HG02943 (cell line): ENCODE data around the gene CHERP.
"Not testable (repeated sequence)": the region's sequence is repeated elsewhere in the genome, so short reads cannot be mapped to it uniquely, and the experiment has no call there.

Experiments used
- ATAC-seq: cut with Tn5 transposase; IDR thresholded peaks from one replicate; pipeline ENCODE4 v1.9.1; 2021; ENCODE audit warnings: mild to moderate bottlenecking, low read depth, moderate library complexity; ENCODE audit not compliant: unreplicated experiment

Gene CHERP

DNA sequence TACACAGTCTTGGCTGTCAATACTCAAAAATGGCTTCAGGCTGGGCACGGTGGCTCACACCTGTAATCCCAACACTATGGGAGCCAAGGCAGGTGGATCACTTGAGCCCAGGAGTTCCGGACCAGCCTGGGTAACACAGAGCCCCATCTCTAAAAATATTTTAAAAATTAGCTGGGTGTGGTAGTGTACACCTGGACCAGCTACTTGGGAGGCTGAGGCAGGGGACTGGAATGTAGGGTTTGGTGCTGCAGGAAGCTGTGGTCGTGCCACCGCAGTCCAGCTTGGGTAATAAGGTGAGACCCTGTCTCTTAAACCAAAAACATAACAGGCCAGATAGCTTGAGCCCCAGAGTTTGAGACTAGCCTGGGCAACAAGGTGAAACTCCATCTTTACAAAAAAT is 6.7 kb upstream of the CHERP start:
- ATAC-seq, result no peak

DNA sequence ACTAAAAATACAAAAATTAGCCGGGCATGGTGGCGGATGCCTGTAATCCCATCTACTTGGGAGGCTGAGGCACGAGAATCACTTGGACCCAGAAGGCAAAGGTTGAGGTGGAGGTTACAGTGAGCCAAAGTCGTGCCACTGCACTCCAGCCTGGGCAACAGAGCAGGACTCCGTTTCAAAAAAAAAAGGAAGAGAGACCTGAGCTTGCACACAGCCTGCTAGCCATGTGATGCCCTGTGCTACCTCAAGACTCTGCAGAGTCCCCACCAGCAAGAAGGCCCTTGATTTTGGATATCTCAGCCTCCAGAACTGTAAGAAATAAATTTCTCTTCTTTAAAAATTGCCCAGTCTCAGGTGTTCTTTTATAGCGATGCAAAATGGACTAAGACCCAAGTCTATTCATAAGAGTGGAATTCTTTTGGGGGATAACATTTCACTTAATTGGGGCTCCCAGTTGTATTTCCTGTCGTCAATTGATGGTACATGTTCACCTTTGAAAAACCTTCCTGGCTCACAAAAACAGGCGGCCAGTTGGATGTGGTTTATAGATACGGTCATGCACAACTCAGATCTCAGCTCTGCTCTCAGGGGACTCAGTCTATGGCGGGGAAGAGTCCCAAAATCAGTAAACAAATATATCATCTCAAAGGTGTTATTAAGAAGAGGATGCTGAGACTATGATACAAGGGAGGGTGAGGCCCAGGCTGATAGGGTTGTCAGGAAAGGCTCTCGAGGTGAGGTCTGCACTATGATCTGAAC is 2.4 kb upstream of the CHERP start:
- ATAC-seq, result no peak

DNA sequence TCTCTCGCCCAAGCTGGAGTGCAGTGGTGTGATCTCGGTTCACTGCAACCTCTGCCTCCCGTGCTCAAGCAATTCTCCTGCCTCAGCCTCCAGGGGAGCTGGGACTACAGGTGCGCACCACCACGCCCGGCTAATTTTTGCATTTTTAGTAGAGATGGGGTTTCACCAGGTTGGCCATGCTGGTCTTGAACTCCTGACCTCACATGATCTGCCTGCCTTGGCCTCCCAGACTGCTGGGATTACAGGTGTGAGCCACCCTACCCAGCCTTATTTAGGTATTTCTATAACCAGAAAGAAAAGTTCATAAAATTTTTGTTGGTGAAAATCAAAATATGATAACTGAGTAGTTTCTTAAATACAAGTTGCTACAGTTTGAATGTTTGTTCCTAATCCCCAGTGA is 1.5 kb upstream of the CHERP start:
- ATAC-seq, result not testable (repeated sequence)

DNA sequence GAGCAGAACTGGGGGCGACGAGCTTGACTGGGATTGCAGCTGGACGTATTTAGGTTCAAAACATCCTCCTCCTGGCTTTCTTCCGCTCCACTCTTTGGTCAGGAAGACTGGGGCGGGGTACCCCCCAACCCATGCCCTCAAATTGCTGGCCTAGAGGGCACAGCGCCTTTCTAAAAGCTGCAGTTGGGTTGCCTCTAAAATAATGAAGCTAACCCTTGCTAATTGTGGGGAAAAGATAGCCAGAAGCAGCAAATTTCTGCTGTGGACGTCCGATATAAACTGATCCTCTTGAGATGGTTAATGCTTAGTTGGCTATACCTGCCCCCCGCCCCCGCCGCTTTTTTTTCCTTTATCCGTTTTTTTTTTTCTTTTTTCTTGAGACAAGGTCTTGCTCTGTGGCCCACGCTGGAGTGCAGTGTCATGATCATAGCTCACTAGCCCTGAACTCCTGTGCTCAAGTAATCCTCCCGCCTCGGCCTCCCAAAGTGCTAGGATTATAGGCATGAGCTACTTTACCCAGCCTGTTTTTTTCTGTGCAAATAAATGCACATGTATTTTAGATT is 754 bp upstream of the CHERP start:
- ATAC-seq, result no peak

DNA sequence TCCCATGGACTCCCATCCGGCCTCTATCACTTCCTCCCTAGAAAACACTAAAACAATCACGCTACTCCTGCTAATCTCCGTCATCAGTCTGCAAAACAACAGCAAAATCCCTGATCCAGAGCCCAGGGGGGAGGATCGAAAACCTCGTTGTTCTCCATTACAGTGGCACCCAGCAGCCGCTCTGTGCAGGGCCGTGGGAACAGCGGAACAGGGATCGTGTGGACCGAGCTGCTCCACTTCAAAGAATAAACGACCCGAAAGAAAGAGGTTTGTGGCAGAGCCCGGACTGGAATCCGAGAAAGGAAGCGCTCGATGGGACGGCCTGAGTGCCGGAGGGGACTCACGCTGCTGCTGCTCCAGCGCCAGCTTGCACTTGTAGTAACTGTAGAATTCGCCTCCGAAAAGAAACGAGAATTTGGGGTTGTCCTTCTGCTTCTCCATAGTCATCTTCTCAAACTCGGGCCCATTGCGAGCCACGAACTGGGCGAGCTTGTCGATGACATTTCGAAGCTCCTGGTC is 652 bp downstream of the CHERP start:
- ATAC-seq, result no peak

DNA sequence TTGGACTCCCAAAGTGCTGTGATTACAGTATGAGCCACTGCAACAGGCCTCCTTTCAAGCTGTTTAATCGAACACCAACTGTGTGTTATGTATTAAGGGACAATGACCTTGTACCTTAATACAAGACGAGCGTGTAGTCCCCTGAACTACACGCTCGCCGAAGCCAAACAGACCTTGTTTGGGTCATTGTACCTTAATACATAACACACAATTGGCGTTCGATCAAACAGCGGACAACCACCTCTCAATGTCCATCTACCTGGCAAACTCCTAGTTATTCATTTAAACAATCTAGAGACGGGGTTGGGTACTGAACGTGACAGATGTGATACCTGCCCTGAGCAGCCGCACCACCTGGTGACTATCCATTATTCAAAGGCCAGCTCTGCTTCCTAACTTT is 1.3 kb downstream of the CHERP start:
- no peak for ATAC-seq

DNA sequence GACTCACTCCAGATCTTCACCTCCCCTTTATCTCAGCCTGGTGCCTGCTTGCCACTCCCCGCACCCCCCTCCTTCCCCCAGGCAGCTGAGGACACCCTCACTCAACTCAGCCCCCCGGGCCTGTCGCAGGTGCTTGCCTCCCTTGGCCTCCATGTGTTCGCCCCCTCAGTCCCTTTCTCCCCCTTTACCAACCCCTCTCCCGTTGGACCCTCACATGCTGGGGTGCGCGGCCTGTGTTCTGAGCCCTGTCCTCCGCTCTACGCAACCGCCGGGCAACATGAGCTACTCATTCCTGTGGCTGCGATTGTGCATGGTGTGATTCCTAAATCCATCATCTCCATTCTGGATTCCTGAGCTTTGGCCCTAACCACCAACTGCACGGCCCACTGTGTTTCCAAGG is 5.1 kb downstream of the CHERP start:
- ATAC-seq, result no peak

DNA sequence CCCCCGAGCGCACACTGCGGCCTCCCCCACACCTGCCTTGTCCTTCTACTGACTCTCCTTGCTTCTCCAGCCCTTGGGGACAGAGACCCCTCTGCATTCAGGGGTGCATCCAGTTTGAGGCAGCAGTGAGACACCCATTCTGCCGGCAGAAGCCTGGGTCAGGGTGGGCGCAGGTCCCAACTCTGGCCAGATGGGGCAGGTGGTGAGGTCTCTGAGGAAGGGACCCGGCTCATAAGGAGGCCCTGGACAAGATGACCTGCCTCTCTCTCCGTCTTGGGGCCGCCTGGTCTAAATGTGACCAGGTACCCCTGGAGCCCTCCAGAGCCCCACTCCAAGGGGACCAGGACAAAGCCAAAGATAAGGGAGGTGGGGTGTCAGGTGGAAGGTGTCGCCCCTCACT is 6.1 kb downstream of the CHERP start:
- ATAC-seq, result no peak

DNA sequence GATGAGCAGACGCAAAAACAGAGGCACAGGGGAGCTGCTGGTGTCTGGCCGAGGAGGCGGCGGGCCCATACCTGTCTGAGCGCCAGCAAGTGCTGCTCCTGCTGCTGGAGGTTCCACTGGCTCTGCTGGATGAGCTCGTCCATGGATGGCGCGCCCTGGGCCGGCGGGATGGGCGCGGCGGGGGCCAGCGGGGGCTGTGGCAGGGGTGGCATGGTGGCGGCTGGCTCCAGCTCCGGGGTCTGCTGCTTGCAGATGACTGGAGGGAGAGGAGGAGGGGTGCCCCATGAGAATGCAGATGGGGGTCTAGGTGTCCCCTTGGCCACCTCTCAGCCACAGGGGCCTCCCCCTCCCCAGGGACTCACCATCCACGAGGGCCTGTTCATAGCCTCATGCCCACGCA is 6.9 kb downstream of the CHERP start:
- ATAC-seq, result no peak

DNA sequence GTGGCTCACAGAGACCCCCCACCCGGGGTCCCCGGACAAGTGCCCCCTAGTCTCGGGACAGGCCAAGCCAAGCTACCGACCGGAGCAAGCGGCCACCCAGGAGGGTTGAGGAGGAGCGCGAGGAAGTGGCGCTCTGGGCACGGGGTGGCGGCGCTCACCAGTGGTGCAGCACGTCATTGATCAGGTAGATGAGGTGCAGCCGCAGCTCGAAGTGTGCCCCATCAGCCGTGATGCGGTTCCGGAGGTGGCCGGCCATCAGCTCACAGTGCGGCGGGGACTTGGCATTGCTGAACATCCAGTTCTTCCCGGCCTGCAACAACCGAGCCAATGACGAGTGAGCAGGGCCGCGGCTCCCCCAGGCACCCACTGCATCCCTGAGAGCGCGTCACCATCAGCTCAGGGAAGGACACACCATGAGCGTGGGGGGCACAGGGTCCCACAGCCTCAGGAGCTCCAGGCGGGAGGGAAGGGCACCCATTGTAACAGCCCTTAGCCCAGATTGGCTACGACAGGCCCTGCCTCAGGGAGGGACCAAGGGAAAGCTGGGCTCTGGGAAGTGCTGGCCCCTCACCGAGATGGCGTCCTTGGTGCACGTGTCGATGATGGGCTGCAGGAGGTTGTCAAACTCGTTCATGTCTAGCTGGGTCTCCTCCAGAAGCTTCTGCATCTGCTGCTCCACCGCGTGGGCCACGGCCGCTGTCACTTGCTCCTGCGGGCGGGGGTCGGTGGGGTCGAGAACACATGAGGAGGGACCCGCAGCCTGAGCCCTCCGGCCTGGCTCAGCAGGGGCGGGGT is 9.6 kb downstream of the CHERP start:
- ATAC-seq, result no peak

DNA sequence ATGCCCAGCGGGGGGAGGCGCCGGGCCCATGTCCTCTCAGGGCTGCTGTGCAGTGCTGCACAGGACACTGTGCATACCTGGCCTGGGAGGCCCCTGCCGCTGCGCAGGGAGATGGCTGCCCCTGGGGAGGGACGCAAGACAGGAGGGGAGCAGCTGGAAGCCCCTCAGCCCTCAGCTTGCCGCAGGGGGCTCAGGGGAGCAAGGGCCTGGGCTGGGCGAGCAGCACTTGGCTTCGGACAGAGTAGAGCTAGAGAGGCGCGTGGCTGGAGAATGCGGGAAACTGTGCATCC is 10.9 kb downstream of the CHERP start:
- no peak for ATAC-seq

DNA sequence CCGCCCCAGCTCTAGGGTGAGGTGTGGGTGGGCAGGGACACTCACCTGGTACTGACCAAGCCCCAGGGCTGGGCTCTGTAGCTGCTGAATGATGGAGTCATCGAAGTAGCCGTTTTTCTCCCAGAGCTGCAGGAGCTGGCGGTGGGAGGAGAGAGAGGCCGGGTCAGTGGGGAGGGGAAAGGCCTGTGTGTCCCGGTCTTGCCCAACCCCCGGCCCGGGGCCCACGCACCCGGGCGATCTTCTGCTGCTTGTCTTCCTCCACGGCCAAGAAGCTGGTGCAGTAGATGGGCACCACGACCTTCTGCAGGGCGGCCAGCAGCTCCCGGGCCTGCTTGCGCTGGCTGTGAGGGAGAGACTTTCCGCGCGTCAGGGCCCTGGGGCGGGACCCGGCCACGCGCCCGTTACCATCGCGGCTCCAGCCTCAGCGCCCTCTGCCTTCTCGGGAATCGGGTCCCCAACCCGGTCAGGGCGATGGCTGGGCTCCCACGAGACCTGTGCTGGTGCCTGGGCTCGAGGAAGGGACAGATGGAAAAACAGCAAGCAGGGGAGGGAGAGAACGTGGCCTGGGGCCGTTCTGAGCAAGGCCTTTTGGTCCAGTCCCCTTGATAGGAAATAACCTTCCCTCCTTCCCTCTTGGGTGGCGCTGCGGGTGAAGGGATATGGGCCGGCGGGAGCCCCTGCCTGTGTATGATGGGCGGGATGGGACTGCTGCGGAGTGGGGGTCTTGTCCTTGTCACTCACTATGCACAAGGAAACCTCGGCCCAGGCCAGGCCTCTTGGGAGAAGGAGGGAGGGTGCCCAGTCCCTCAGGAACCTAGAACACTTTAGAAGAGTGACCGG is 11.5 kb downstream of the CHERP start:
- no peak for ATAC-seq

DNA sequence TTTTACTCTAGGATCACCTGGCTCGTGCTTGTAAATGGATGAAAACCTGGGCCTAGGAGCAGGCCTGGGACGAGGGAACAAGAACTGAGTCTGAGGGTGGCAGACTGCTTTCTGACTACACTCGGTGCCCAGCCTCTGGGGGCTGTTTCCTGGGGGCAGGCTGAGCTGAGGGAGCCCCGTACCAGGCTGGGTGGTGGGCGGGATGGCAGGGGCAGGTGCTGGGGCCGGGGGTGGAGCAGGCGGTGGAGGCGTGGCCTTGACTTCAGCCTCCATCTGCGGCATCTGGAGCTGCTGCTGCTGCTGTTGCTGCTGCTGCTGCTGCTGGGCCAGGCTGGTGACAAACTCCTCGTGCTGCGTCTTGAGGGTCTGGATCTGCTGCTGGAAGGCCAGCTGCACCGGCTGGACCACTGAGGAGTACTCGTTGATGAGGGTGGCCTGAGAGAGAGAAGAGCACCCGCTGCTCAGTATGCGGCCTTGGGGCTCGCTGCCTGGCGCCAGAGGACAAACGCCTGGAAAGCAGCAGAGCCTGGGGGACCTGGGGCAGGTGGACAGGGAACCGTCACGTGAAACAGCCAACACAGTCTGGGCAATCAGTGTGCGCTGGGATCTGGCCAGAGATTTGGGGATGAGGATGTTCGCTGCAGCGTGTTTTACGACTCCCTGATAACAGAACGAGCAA is 12.6 kb downstream of the CHERP start:
- no peak for ATAC-seq

DNA sequence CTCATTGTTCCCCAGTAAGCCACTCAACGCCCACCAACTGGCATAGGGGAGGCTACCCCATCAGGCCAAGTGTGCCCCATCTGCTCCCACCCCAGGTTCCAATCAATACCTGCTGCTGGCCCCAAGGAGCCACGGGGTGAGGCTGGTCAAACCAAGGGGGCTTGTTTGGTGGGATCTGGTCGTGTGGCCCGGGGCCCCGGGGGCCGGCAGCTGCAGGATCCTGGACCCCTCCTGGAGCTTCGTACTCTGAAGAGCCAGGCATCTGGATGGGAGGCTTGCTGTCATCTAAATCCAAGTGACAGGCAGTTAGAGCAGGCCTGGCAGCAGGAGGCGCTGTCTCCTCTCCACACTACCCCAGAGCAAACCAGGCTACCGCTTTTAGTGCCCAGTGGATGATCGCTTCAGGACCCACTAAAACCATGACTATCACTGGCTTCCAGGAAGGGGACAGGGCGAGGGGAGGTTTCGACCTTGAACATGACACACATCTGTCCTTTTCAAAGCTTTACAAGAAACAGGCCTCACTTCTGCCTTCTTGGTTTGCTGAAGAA is 14.2 kb downstream of the CHERP start:
- ATAC-seq, result no peak

DNA sequence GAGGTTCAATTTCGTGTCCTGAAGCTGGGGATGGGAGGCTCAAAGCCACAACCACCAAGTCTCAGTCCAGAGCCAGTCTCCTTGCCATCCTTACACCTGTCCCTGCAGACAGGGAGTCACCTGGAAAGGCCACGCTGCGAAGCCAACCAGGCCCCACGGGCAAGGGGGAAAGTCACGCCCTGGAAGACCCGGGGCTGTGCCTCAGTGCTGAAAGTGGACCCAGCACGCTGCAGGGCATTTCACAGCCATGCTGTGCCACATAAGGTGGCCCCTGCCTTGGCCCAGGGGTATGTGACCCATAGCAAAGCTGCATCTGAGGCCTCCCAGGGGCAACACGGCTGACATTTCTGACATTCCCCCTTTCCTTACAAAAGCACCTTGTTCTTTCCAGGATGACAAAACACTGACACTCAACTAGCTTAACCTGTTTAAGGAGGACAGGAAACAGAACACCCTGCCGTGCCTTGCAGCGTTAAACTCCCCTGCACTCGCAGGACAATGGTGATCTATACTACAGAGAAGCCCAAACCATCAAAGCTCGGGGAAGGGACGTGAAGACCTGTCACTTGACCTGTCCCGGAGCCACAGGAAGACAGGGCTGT is 14.8 kb downstream of the CHERP start:
- no peak for ATAC-seq

DNA sequence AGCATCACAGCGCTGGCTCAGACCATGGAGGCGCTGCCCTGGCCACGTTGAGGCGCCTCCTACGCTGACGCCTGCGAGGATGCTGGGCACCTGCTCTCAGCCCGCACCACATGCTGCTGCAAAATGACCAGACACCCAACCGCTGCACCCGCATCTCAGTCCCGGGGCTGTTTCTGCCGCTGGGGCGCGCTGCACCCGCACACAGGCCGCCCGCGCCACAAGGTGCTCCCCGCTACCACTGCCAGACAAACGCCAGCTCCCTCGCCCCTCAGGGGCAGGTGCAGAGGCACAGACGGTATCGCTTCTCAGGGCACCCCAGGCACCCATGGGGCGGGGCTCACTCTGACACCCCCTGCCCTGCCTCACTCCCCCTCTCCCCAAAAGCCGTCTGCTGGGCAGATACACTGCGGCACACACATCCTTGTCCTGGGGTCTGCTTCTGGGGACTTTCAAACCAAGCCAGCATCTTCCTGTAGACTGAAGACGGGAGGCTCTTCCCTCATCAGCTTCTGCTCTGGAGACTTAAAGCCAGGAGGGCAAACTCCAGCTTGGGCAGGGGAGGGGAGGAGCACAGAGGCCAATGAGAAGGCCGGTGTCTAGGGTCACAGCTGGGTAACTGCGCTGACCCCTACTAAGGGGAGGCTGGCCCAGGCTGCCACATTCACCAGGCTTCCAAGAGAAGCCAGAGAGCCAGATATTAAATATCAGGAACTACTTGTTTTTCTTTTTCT is 16.3 kb downstream of the CHERP start:
- ATAC-seq, result no peak

DNA sequence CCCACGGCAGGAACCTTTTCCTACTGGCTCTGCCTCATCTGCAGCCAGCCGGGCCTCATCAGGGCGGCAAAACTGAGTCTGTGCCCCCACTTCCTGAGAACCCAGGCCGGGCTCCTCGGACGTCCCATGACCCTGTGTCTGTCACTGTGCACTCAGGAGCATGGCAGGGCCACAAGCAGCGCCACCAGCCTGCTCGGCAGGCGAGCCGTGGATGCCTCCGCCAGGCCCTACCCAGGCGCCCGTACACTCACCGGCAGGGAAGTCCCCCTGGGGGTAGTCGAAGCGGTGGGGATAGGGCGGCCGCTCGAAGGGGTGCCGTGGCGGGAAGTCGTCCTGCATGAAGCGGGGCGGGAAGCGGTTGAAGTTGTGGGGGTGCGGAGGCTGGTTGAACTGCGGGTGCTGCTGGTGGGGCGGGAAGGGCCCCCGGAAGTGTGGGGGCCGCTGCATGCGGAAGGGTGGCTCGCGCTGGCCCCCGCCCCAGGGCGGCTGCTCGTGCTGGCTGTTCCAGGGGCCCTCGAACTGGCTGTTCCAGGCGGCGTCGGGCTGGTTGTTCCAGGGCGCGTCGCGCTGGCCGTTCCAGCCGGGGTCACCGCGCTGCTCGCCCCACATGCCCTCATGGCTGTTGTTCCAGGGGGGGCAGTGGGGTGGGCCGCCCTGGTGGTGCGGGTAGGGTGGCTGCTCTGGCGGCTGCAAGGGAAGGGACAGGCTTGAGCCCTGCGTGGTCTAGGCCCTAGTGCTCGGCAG is 17.1 kb downstream of the CHERP start:
- no peak for ATAC-seq
